GM19438 (cell line): ENCODE measurements around the gene MAPK14.

Experiments
- ATAC-seq: cut with Tn5 transposase; IDR thresholded peaks from one replicate; pipeline ENCODE4 v1.9.1; 2021; ENCODE audit warnings: low read depth; ENCODE audit not compliant: unreplicated experiment

Gene MAPK14

DNA sequence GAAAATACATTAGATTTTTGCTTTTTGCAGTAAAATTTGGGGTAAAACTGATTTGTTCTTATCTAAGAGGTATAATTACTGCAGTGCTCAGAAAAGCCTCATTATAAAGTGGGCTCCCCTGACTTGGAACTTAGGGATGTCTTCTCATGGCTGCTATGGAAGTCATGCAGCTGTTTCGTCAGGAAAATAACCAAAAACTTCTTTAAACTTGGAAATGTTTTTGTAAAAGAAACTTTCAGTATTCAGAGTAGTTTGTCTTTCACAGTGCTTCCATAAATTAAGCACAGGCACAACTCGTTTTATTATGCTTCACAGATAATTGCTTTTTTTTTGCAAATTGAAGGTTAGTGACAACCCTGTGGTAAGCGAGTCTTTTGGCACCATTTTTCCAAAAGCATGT lies 6.8 kb downstream of the MAPK14 start:
- no peak for ATAC-seq

DNA sequence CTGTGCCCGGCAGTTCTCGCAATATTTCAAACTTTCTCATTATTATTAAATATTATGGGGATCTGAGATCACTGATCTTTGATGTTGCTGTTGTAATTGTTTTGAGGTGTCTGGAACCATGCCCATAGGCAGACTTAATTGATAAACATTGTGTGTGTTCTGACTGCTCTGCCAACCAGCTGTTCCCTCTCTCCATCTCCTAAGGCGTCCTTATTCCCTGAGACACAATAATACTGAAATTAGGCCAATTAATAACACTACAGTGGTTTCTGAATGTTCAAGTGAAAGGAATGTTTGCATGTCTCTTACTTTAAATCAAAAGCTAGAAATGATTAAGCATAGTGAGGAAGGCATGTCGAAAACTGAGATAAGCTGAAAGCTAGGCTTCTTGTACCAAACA lies 7.6 kb downstream of the MAPK14 start:
- ATAC-seq = no peak

- no peak for ATAC-seq
Observed at GRCh38 chr6:36038120-36038876, 10.7 kb downstream of the MAPK14 start.

DNA sequence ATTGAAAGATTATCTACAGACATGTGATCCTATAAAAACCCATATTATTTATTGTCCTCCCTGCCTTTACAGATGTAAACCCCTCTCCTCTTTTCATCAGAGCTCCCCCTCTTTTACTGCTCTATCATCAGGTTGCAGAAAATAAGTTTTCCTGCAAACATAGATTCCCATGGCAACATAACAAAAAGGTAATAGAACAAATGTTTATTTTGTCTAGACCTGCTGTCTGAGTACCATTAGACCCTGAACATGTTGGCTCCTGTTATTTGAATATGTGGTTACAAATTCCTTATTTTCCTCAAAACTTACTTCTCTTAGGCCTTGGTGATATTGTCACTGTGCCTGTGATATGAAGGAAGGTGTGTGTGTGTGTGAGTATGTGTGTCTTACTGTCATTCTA lies 11.5 kb downstream of the MAPK14 start:
- no peak for ATAC-seq

DNA sequence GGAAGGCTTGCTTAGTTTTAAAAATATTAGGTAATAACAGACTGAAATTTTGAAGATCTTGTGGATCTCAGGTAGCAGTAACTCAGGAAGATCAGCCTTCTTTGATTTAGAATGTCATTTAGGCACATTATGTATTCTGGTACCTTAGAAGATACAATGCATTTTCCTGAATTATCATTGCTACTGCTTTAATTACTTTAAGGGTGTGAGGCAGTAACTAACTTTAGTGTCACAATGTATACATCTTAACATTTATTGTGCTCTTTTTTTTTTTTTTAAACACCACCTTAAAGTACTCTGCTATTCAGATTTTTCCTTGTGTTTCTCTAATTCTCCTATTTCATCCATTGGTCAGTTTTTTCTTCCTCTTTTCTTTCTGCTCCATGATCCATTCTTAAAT lies 13.3 kb downstream of the MAPK14 start:
- ATAC-seq = no peak

DNA sequence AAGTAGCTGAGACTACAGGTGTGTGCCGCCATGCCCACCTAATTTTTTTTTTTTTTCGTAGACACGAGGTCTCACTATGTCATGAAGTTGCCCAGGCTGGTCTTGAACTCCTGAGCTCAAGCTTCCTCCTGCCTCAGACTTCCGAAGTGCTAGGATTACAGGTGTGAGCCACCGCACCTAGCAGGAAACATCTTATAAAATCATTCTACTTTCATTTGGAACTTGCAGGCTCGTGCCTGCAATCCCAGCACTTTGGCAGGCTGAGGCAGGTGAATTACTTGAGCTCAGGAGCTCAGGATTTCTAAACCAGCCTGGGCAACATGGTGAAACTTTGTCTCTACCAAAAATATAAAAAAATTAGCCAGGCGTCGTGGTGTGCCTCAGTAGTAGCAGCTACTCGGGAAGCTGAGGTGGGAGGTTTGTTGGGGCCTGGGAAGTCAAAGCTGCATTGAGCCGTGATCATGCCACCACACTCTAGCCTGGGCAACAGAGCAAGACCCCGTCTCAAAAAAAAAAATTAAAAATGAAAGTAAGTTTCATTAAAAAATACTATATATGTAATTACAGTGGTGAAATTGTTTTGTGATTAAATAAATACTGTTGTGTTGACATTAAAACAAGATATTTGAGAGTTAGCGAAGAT lies 15.1 kb downstream of the MAPK14 start:
- no peak for ATAC-seq

GRCh38 chr6:36049582-36049981 lies 22.0 kb downstream of the MAPK14 start:
- no peak for ATAC-seq

DNA sequence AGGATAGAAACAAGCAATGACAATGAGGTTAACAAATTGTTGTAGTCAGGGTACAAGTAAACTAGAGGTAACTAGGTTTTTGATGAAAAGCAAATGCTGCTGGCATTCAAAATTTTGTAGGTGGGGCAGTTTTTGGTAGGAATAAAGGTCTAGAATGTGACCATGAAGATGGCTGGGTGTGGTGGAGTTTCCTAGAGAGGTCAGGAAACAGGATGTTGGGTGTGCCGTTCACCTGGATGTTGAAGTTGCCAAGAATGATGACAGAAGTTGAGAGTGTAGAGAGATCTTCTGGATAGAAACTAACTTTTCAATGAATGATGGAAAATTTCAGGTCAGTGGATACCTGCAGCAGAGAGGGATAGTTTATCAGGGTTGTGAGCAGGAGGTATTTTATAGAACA lies 22.7 kb downstream of the MAPK14 start:
- no peak for ATAC-seq

- no peak for ATAC-seq
Observed at GRCh38 chr6:36050947-36051710, 23.5 kb downstream of the MAPK14 start.

- ATAC-seq = no peak
Observed at GRCh38 chr6:36052097-36052496, 24.5 kb downstream of the MAPK14 start.

GRCh38 chr6:36053878-36054277 lies 26.3 kb downstream of the MAPK14 start:
- ATAC-seq = no peak

DNA sequence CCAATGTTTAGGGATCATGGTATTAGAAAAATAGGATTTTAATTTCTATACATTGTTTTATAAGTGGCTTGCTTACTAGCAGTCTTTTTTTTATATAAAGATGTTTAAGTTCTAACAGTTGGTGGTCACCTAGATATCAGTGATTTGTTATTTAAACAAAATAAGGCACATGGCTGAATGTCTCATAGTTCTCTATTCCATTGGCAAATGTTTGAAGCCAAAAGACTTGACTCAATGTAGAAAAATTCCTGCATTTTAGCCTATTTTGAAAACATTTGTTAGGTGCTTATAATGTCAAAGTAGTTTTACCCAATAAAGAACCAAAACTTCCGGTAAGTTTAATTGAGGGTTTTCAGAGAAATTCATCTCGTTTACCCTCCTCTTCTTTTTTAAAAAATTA lies 26.8 kb downstream of the MAPK14 start:
- no peak for ATAC-seq

GRCh38 chr6:36054956-36055355 lies 27.3 kb downstream of the MAPK14 start:
- ATAC-seq = no peak

DNA sequence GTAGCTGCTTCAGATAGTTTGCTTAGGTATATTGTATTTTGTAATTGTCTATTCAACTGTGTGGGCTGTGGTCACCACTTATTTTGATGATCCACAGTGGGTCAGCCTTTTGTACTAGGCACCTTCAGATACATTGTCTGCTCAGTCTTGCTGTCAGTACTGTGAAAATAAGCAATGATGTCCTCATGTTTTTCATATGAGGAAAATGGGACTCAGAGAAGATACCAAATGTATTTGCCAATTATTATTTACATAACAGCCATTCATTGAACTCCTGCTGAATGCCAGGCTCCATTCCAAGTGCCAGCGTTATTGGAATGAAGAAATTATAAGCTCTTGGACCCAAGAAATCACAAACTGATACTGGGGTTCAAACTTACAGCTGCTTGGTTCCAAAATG lies 28.6 kb downstream of the MAPK14 start:
- no peak for ATAC-seq

- ATAC-seq = no peak
Observed at GRCh38 chr6:36061236-36061635, 33.6 kb downstream of the MAPK14 start.

- ATAC-seq = no peak
Observed at GRCh38 chr6:36062247-36062646, 34.6 kb downstream of the MAPK14 start.

DNA sequence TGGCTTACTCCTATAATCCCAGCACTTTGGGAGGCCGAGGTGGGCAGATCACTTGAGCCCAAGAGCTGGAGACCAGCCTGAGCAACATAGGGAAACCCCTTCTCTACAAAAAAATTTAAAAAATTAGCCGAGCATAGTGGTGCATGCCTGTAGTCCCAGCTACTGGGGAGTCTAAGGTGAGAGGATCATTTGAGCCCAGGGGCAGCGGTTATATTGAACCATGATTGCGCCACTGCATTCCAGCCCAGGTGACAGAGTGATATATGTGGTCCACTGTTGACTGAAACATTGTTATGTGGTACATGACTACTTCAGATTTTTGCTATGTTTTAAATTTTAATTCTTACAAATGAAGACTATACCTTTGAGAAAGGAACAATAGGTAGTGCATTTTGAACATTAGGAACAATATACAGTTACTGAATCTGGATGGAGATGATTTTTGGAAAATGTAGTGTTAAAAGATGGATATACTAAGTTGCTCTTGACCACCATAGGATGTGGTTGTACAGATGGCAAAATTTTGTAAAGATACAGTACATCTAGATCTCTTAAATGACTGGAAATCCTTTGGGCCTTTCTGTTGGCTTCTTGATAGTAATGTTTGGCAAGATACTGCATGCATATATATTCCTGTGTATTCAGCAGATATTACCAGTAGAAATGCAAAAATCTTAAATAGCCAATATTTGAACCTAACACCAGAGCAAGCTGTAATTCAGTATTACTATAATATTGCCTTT lies 35.9 kb downstream of the MAPK14 start:
- ATAC-seq = no peak

GRCh38 chr6:36064770-36065396 lies 37.3 kb downstream of the MAPK14 start:
- no peak for ATAC-seq

- no peak for ATAC-seq
Observed at GRCh38 chr6:36065916-36066315, 38.3 kb downstream of the MAPK14 start.

GRCh38 chr6:36066817-36067216 lies 39.2 kb downstream of the MAPK14 start:
- ATAC-seq = no peak
